HepG2 (cell line): ENCODE measurements around the gene CCT7. TPM values are rescaled to one million over a fixed set of nuclear protein-coding genes. Genes with fewer than 3 reads are reported as not detected.

ENCODE experiments used
- ATAC-seq: fragments of 200-7000 bp; cut with Tn5 transposase; 3 replicates; pipeline ENCODE4 v1.9.1; 2020; ENCODE audit warnings: mild to moderate bottlenecking, moderate library complexity
- BruUV-seq: library from RNA; stranded (reverse); fragments of 400-500 nt; replicated peaks from 2 replicates; lab custom pipeline; 2021; lab: Mats Ljungman, UMichigan
- CTCF ChIA-PET: fragments of 300-600 bp; formaldehyde crosslinking; extraction: SDS; loops from one replicate; lab custom pipeline; 2021; ENCODE audit warnings: low total read pairs, inconsistent platforms, low intra/inter-chr PET ratio; lab: Yijun Ruan, JAX
- POLR2A ChIA-PET: fragments of 350-600 bp; sonication (Branson Sonifier 250); formaldehyde crosslinking; loops from one replicate; lab custom pipeline; 2020; ENCODE audit warnings: antibody characterized with exemption, inconsistent platforms; lab: Yijun Ruan, JAX
- DNase-seq: peaks from one replicate; pipeline ENCODE4 v3.0.0-alpha.2; 2015; ENCODE audit warnings: low spot score
- FAIRE-seq: peaks from 3 replicates; lab custom pipeline; 2011; peaks lifted over from hg19 to GRCh38; lab: Jason Lieb, UNC
- H2AFZ ChIP-seq: one replicate; pipeline ENCODE4 v1.6.1; 2011; ENCODE audit warnings: low read length, inconsistent platforms
- H3K27ac ChIP-seq: fragments of 300-600 bp; 3 replicates; pipeline ENCODE4 v1.8.0; 2011; ENCODE audit warnings: mixed run types, mild to moderate bottlenecking, mixed read lengths, low read length, inconsistent platforms; ENCODE audit not compliant: insufficient read depth; ENCODE audit errors: extremely low read length
- H3K27me3 ChIP-seq, 2 experiments: fragments of 200-600 bp in 1 of 2; 2 replicates in 1 of 2; 3 replicates in 1 of 2; pipeline versions ENCODE4 v1.6.0 to v1.8.0; 2011; ENCODE audit warnings: low read length in 2 of 2, mild to moderate bottlenecking in 2 of 2, moderate library complexity in 2 of 2, inconsistent platforms in 1 of 2; ENCODE audit not compliant: insufficient read depth in 2 of 2, control insufficient read depth in 1 of 2
- H3K36me3 ChIP-seq, 2 experiments: fragments of 200-600 bp in 1 of 2; replicated peaks in 1 of 2; 2 replicates in 1 of 2; 3 replicates in 1 of 2; pipeline versions ENCODE4 v1.5.1 to v1.8.0; 2011; ENCODE audit warnings: low read length in 2 of 2, inconsistent platforms in 1 of 2; ENCODE audit not compliant: insufficient read depth in 2 of 2, control insufficient read depth in 1 of 2
- H3K4me1 ChIP-seq: 2 replicates; pipeline ENCODE4 v1.5.1; 2012; ENCODE audit warnings: low read length, inconsistent platforms; ENCODE audit not compliant: insufficient read depth
- H3K4me2 ChIP-seq: 2 replicates; pipeline ENCODE4 v1.6.0; 2011; ENCODE audit warnings: low read depth, low read length, inconsistent platforms
- H3K4me3 ChIP-seq, 3 experiments: fragments of 200-600 bp in 1 of 3; sonication (generic), shearing (Covaris generic) in 1 of 3; replicated peaks in 1 of 3; 2 replicates each; pipeline ENCODE4 v1.5.1; 2011 to 2016; ENCODE audit warnings: low read length in 3 of 3, inconsistent platforms in 2 of 3, low read depth in 2 of 3, mild to moderate bottlenecking in 2 of 3, control low read depth in 1 of 3, mixed read lengths in 1 of 3; ENCODE audit not compliant: insufficient read depth in 1 of 3
- H3K79me2 ChIP-seq: one replicate; pipeline ENCODE4 v1.6.1; 2011; ENCODE audit warnings: low read length, inconsistent platforms; ENCODE audit not compliant: insufficient read depth
- H3K9ac ChIP-seq: 2 replicates; pipeline ENCODE4 v1.6.0; 2011; ENCODE audit warnings: mild to moderate bottlenecking, low read depth, low read length, inconsistent platforms; ENCODE audit not compliant: insufficient read depth
- H3K9me3 ChIP-seq: 2 replicates; pipeline ENCODE4 v1.5.1; 2012; ENCODE audit warnings: mild to moderate bottlenecking, low read length
- H4K20me1 ChIP-seq: 2 replicates; pipeline ENCODE4 v1.6.0; 2011; ENCODE audit warnings: inconsistent platforms, mild to moderate bottlenecking, low read length, moderate library complexity; ENCODE audit not compliant: insufficient read depth
- HCFC1 ChIP-seq: fragments of 150-350 bp; IDR thresholded peaks from 2 replicates; pipeline ENCODE4 v1.6.1; 2014; ENCODE audit warnings: low read depth, low read length
- MAF1 ChIP-seq: sonication (generic); formaldehyde crosslinking; IDR thresholded peaks from 2 replicates; pipeline ENCODE4 v1.5.0; 2020; ENCODE audit warnings: missing genetic modification reagents, borderline replicate concordance
- NR3C1 ChIP-seq: sonication (generic); formaldehyde crosslinking; IDR thresholded peaks from 2 replicates; pipeline ENCODE4 v1.4.0; 2020; ENCODE audit warnings: missing genetic modification reagents
- REXO4 ChIP-seq: sonication (generic); formaldehyde crosslinking; IDR thresholded peaks from 2 replicates; pipeline ENCODE4 v1.8.0; 2022; ENCODE audit warnings: missing genetic modification reagents, mild to moderate bottlenecking, borderline replicate concordance
- ZBTB7B ChIP-seq: sonication (generic); formaldehyde crosslinking; IDR thresholded peaks from 2 replicates; pipeline ENCODE4 v1.4.0; 2020; ENCODE audit warnings: missing genetic modification reagents
- ZFP91 ChIP-seq: sonication (generic); formaldehyde crosslinking; IDR thresholded peaks from 2 replicates; pipeline ENCODE4 v1.9.0; 2022; ENCODE audit warnings: missing genetic modification reagents, mild to moderate bottlenecking, borderline replicate concordance
- ZNF124 ChIP-seq: sonication (generic); formaldehyde crosslinking; IDR thresholded peaks from 2 replicates; pipeline ENCODE4 v1.4.0; 2020; ENCODE audit warnings: missing genetic modification reagents
- ZNF263 ChIP-seq: sonication (generic); formaldehyde crosslinking; IDR thresholded peaks from 2 replicates; pipeline ENCODE4 v1.4.0; 2020; ENCODE audit warnings: missing genetic modification reagents
- ZNF609 ChIP-seq: sonication (generic); formaldehyde crosslinking; IDR thresholded peaks from 2 replicates; pipeline ENCODE4 v1.4.0; 2020; ENCODE audit warnings: mild to moderate bottlenecking, missing genetic modification reagents, borderline replicate concordance
- WGBS: methylation state at CpG from one replicate; pipeline ENCODE4 v1.1.6; 2017; ENCODE audit warnings: low lambda C conversion rate; 5-methylcytosine and 5-hydroxymethylcytosine counted together
- in situ Hi-C: cut with HindIII; loops from 2 replicates; pipeline ENCODE4 v1.10.0; 2017; ENCODE audit warnings: low pct_unique_long_range_greater_than_20kb; ENCODE audit not compliant: extremely low pct_ligation_motif_present
- intact Hi-C: fragments of 100-400 bp; cut with micrococcal nuclease; formaldehyde crosslinking; loops from one replicate; pipeline ENCODE4 v1.10.0; 2022; ENCODE audit not compliant: unreplicated experiment
- polyA plus RNA-seq, 8 experiments: library from polyadenylated mRNA; depleted of rRNA in 3 of 8; stranded (reverse) in 7 of 8; unstranded in 1 of 8; fragments of >200 nt; fragmentation: Illumina TruSeq in 4 of 8; extraction: Trizol in 4 of 8; gene quantifications; 2 replicates each; pipeline versions ENCODE4 v1.2.1 to v1.2.3, GENCODE V29; 2011 to 2016; ENCODE audit warnings: low read depth in 4 of 8, missing spikeins in 1 of 8, mixed read lengths in 1 of 8; ENCODE audit not compliant: insufficient read depth in 1 of 8
- total RNA-seq, 5 experiments: library from RNA; depleted of rRNA; stranded (reverse); fragments of >200 nt; fragmentation: Illumina TruSeq; extraction: Trizol; gene quantifications; 2 replicates each; pipeline ENCODE4 v1.2.3, GENCODE V29; 2016; ENCODE audit warnings: low read depth in 1 of 5
- TF ChIP-seq, protein P1 (sequence below): sonication (generic); formaldehyde crosslinking; IDR thresholded peaks from 2 replicates; pipeline ENCODE4 v1.4.0; 2020; ENCODE audit warnings: missing genetic modification reagents

The CCT7 gene
- total and polyA plus RNA-seq, 2 of the 13 experiments (the other 11 are each of a cell fraction or from before 2014, with no cell fraction given), result 347 to 517 TPM

DNA sequence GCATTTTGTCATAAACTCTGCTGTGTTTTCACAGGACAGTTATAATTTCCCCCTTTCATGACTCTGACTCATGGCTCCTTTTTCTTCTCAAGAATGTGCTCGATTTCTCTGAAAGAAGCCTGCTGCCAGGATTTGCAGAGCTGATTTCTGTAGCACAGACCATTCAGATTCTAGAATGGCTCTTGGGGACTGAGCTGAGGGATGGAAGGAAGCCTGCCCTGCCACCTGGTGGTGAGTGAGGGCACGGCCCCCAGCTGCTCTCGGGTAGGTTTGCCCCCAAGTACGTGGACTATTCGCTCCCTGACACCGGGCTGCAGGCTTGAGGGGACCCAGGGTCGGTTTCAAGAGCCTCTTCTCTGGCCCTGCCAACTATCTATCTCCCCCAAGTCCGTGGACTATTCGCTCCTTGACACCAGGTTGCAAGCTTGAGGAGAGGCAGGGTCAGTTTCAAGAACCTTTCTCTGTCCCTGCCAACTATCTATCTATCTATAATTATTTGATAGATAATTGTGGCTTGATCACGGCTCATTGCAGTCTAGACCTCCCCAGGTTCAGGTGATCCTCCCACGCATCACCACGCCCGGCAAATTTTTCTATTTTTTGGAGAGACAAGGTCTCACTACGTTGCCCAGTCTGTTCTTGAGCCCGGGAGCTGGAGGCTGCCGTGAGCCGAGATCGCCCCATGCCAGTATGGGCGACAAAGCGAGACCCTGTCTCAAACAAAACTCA, 21.5 kb upstream of the CCT7 start (continued):
- TF ChIP-seq, protein P1, sequence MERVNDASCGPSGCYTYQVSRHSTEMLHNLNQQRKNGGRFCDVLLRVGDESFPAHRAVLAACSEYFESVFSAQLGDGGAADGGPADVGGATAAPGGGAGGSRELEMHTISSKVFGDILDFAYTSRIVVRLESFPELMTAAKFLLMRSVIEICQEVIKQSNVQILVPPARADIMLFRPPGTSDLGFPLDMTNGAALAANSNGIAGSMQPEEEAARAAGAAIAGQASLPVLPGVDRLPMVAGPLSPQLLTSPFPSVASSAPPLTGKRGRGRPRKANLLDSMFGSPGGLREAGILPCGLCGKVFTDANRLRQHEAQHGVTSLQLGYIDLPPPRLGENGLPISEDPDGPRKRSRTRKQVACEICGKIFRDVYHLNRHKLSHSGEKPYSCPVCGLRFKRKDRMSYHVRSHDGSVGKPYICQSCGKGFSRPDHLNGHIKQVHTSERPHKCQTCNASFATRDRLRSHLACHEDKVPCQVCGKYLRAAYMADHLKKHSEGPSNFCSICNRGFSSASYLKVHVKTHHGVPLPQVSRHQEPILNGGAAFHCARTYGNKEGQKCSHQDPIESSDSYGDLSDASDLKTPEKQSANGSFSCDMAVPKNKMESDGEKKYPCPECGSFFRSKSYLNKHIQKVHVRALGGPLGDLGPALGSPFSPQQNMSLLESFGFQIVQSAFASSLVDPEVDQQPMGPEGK (CRISPR knock-in tag), result peak; percentile 89
- TF ChIP-seq ZNF124 (CRISPR knock-in tag), result peak; percentile 40; the same call in 1 of the 2 replicates
- no peak for TF ChIP-seq HCFC1
- TF ChIP-seq ZNF263 (CRISPR knock-in tag), result 0 out of 2 replicates have a peak, but pooled peaks have one; percentile 20
- TF ChIP-seq ZBTB7B, result peak; percentile 80; the same call in 1 of the 2 replicates
- TF ChIP-seq, all 625 proteins: peak for 140

DNA sequence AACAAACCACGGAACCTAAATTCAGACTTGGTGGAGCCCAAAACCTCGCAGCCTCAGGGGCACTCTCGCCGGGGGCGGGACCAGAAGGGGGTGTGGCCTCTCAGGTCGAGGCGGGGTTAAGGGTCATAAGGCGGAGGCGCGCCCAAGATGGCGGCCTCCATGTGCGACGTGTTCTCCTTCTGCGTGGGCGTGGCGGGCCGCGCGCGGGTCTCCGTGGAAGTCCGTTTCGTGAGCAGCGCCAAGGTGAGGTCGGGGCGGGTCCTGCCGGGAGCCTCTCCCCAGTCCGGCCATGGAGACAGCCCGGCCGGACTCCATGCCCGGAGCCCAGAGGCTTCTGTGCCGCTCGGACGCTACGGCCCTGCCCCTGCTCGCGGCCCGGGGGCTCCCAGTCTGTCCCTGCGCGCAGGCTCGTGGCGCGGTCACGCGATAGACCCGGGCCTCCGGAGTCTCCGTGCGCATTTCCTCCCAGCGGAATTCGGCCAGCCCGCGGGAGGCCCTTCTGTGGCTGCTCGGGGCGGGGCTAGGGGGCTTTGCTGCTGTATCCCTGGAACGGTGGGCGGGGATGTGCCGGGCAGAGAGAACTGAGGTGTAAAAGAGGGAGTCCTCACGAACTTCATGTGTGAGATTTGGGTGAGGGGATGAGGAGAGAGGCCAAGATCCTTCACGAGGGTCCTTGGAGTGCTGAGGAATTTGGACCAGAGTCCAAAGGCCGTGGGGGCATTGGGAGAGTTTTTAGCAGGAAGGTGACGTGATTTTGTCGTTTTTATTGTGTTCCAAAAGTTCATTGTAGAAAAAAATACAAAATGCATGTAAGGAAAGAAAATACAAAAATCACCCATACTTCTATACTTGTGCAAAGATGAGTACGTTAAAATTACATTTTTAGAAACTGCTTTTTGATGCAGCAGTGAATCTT, 19.7 kb upstream of the CCT7 start, which contains the start of gene SMYD5:
Gene SMYD5, plus strand, starts transcription at position 126 of the 916 bp plus-strand sequence. Its CDS starts 22 bp downstream, at position 148.
- DNase-seq, result peak; percentile 88
- no TSS peak for BruUV-seq
- ChIA-PET CTCF (interaction anchor here (2.9 kb wide), 1 partner anchor 37 kb away, joined by 74 read pairs; no protein-coding TSS in a partner anchor), POLR2A (interaction anchor here (0.8 to 4.5 kb wide), 19 partner anchors 10 to 183 kb away, joined by 3 to 125 read pairs (median 9); partner anchors contain the start of genes ALMS1, CCT7, PRADC1 and RAB11FIP5)
- FAIRE-seq, result peak; percentile 66
- peaks cover 48% of the 10 kb centered on the region for H3K79me2 ChIP-seq
- peak within 1 kb of the TSS; percentile 55 for H2AFZ ChIP-seq
- H4K20me1 ChIP-seq, result peaks cover 12% of the 10 kb centered on the region; the same call in 1 of the 2 replicates
- H3K9me3 ChIP-seq, result no peaks in the 10 kb centered on the region
- 2% methylated on average over 35 of the region's 64 CpGs for WGBS
- peak; percentile 70 for ATAC-seq
- peaks cover 58% of the 10 kb centered on the region for H3K4me1 ChIP-seq
- peaks cover 2 to 18% of the 10 kb centered on the region in 2 experiments for H3K36me3 ChIP-seq
- peak within 1 kb of the TSS; percentile 86 to 93 (median 91) for H3K4me3 ChIP-seq
- in situ Hi-C loops, result loop anchor here (5.0 kb wide), 1 partner anchor 37 kb away; no protein-coding TSS in a partner anchor
- H3K27me3 ChIP-seq, result no peaks in the 10 kb centered on the region
- H3K9ac ChIP-seq, result peak within 1 kb of the TSS; percentile 96
- intact Hi-C loops, result loop anchor here (1.0 to 10.0 kb wide), 2 partner anchors 19 to 170 kb away; partner anchors contain the start of genes ALMS1 and PRADC1
- peak within 1 kb of the TSS; percentile 92 for H3K27ac ChIP-seq
- peak within 1 kb of the TSS; percentile 99 for H3K4me2 ChIP-seq
- TF ChIP-seq ZNF609 (CRISPR knock-in tag) (peak; percentile 60), MAF1 (CRISPR knock-in tag) (peak; percentile 33; the same call in 1 of the 2 replicates), REXO4 (0 out of 2 replicates have a peak, but pooled peaks have one; percentile 64), ZFP91 (peak; percentile 91), NR3C1 (no peak)
